Daoy (cell line): ENCODE measurements around the gene IDH3G. TPM values are rescaled to one million over a fixed set of nuclear protein-coding genes. Genes with fewer than 3 reads are reported as not detected.
"Not testable (repeated sequence)": the region's sequence is repeated elsewhere in the genome, so short reads cannot be mapped to it uniquely, and the experiment has no call there.

Source experiments
- DNase-seq: peaks from one replicate; pipeline ENCODE4 v3.0.0-alpha.2; 2015; ENCODE audit warnings: low read depth
- total RNA-seq: library from RNA; depleted of rRNA; stranded (reverse); fragments of >200 nt; shearing (Covaris generic); gene quantifications from 2 replicates; pipeline ENCODE4 v1.2.3, GENCODE V29; 2014

The IDH3G gene
- total RNA-seq, 1 experiment from 2014 or later = 41.0 TPM

DNA sequence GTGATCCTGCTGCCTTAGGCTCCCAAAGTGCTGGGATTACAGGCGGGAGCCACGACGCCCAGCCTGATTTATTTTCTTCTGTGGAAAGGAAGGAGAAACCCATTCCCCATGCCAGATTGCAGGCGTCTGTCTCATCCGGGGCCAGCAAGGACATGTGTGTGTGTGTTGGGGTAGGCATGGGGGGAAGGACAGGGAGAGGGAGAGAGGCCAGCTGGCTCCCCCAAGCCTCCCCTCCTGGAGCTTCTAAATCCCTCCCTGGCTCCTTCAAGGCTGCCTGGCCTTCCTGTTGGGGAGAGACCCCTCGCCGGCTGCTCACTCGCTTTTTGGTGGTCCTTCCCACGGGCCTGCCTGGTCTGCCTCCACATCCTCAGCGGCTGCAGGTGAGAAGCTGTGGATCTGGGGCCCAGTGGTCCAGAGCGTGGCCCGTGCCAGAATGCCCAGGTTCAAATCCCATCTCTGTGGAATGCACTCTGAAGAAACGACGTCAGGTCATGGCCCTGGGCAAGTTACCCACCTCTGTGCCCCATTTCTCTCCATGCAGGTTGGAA, 31.5 kb downstream of the IDH3G start:
- no peak for DNase-seq

DNA sequence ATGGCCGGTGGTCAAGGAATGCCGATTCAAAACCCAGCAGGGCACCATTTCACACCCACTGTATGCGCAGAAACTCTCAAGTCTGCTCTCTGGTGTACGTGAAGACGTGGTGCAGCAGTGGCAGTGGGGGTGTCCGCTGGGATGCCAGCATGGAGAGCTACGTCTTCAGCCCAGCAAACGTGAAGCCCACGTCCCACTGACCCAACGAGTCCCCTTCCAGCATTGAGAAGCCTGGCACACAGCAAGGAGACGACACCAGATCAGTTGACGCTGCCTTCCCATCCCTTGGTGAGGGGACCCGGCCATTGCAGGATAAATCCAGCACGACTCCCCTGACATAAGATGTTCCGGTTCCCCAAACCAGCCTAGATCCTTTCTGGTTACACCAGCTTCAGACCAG, 32.3 kb downstream of the IDH3G start:
- DNase-seq = no peak

- no peak for DNase-seq
Measured at GRCh38 chrX:153755136-153755535, 39.0 kb downstream of the IDH3G start.

- DNase-seq = no peak
Measured at GRCh38 chrX:153750127-153750774, 43.9 kb downstream of the IDH3G start.

DNA sequence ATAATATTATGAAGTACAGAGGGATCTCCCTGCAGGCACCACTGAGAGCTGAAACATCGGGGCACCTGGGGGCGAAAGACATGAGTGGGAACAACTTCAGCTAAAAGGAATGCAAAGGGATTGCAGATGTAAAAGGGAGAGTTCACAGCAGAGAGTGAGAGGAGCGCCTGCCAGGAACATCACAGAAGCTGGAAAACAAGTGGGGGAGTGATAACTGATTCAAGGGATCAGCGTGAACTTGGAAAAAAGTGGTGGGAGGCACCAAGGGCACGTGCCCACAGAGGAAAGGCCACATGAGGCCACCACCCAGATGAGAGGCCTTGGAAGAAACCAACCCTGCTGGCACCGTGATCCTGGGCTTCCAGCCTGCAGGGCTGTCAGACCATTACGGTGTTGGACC, 45.2 kb downstream of the IDH3G start:
- DNase-seq = not testable (repeated sequence)

DNA sequence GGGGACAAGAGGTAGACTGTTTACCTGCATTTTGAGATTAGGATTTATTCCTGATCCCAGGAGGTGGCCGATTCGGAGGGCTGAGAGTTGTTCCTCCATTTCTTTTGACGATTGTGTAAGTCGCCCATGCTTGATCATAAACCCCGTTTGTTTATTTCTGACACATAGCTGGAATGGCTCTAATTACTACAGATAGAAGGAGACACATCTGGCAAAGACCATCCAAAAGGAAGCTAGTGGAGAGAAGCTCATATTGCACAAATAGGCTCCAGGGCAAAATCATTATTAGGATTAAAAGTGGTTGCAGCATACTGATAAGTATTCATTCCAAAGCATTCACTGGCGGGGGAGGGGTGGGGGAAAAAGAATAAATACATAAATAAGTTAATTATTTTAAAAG, 47.2 kb downstream of the IDH3G start:
- not testable (repeated sequence) for DNase-seq

- no peak for DNase-seq
Measured at GRCh38 chrX:153746359-153746758, 47.8 kb downstream of the IDH3G start.

DNA sequence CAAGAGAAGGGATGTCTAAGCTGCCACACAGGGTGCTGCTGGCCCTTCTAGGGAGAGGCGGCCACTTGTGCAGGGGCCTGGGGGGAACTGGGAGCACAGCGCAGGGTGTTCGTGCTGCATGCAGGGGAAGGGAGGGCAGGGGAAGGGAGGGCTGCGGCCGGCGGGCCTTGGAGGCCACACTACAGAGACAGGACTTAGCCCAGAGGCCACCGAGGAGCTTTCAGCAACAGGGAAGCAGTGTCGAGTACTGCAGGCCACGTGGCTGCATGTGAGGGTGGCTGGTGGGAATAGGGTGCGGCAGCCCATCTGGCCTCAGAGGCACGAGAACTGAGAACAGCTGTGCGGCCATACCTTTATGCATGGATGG, 49.1 kb downstream of the IDH3G start:
- not testable (repeated sequence) for DNase-seq

- DNase-seq = no peak
Measured at GRCh38 chrX:153744210-153745066, 49.7 kb downstream of the IDH3G start.

DNA sequence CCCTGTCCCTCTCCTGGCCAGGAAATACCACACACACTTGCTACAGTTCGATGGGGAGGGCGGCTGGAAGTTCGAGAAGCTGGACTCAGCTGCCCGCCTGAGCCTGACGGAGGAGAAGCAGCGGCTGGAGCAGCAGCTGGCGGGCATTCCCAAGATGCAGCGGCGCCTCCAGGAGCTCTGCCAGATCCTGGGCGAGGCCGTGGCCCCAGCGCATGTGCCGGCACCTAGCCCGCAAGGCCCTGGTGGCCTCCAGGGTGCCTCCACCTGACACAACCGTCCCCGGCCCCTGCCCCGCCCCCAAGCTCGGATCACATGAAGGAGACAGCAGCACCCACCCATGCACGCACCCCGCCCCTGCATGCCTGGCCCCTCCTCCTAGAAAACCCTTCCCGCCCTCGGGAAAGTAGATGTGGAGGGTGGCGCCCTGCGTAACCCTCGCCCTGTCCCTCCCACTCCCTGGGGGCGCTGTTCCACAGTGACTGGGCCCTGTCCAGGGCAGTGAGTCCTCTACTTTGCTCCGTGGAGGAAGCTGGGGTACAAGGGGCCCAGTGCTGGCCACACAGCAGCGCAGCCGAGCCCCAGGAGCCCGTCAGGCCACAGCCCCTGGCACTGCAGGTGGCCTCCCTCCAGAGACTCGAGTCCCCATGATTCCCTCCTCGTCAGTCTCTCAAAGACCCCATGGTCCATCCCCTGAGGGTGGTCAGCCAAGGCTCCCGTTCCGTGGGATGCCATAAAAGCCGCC, 50.5 kb downstream of the IDH3G start:
- DNase-seq = peak; percentile 65

- not testable (repeated sequence) for DNase-seq
Measured at GRCh38 chrX:153742796-153743467, 51.2 kb downstream of the IDH3G start.

DNA sequence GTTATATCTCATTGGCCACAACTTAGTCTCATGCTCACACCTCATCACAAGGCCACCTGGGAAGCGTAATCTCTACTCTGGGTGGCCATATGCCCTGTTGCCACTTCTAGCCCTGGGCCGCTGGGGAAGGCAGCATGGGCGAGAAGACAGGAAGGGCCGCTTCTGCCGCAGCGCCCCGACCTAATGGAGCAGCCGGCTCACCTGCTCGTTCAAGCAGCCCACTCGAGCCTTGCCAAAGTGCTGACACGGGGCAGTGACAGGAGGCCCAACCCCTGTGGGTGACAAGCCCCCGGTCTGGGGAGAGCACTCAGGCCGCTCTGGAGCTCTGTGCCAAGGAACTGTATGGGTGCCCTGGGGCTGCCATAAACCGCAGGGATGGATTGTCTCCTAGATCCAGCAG, 52.1 kb downstream of the IDH3G start:
- DNase-seq = not testable (repeated sequence)

DNA sequence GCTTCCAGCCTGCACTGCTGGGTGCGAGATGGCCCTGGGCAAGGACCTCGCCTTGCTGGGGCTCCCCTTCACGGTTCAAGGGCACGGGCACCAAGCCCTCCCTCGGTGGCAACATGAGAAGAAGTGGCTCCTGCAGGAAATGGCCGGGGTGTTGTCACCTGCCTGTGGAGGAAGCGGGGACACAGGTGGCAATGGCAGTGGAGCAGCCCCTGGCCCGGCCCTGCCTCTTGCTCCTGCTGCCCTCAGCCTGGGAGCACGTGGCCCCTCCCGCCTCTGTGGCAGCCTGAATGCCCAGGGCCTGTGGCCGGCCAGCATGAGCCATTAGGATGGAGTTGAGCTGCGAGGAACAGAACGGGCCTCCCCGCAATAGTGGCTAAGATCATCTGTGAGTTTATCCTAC, 52.7 kb downstream of the IDH3G start:
- DNase-seq = no peak

- no peak for DNase-seq
Measured at GRCh38 chrX:153740631-153741222, 53.4 kb downstream of the IDH3G start.

DNA sequence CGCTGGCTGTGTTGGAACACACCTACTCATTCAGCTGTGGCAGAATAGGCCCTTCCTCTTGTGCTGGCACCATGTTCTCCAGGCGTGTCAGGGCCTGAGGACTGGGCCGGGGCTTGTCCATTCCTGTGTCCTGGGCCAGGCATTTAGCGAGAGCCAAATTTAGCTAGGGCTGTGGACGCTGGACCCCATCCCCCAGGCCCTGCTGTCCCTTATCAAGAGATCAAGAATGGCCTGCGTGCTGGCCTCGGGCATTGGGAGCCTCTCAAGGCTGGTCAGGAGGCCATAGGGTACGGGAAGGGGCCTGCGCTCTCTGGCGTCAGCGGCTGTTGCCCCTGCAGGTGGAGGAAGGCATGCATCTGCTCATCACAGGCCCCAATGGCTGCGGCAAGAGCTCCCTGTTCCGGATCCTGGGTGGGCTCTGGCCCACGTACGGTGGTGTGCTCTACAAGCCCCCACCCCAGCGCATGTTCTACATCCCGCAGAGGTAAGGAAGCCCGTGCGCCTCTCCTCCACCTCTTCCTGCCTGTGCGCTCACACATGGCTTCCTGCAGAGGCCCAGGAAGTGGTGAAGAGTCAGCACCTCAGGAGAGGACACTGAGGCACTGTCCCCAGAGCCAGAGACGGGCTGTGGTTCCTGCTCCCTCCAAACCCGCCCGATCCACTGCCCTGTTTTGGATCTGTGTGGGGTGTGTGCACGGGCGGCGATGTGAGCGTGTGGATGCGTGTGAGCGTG, 54.3 kb downstream of the IDH3G start:
- no peak for DNase-seq

GRCh38 chrX:153738056-153738605, 56.0 kb downstream of the IDH3G start:
- DNase-seq = no peak

DNA sequence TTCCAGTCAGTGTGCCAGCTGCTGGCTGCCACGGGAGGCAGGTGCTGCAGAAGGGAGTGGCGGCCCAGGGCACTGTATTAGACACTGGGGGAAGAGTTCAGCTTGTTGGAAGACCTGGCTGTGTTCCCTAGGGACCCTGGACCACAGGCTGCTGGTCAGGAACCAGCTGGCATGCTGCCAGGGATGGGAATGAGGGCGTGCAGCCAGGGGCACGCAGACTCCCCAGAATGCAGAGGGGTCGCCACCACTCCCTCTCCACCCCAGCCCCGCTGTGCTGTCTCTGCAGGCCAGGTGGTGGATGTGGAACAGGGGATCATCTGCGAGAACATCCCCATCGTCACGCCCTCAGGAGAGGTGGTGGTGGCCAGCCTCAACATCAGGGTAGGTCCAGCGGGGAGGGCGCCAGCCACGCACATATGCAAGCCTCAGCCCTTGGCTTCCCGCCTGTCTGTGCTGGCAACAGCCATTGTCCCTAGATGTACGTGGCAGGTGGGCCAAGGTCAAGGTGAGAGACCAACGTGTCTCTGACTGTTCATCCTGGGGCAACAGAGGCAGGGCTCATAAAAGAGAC, 57.2 kb downstream of the IDH3G start:
- DNase-seq = no peak

GRCh38 chrX:153736071-153736820, 57.9 kb downstream of the IDH3G start:
- no peak for DNase-seq
